OCI-LY7 (cell line): ENCODE results near the gene TECTB.

Experiments
- CTCF ChIP-seq: fragments of 200-600 bp; sonication (generic); conservative IDR thresholded peaks from 2 replicates; pipeline ENCODE4 v1.5.1; 2014; ENCODE audit warnings: mild to moderate bottlenecking, antibody characterized with exemption, low read length, moderate library complexity, mixed read lengths
- EZH2phosphoT487 ChIP-seq: fragments of 200-600 bp; sonication (generic); IDR thresholded peaks from 2 replicates; pipeline ENCODE4 v1.6.1; 2018; ENCODE audit warnings: low read depth, borderline replicate concordance, mild to moderate bottlenecking, mixed run types, antibody characterized with exemption, low read length, moderate library complexity, mixed read lengths

GRCh38 chr10:112346774-112347173, 63.6 kb downstream of the TECTB start:
- TF ChIP-seq CTCF (no peak), EZH2phosphoT487 (no peak)
